OCI-M2 (cell line): ENCODE measurements around the gene TMEM121B.

Experiments used
- DNase-seq: peaks from one replicate; lab custom pipeline; 2025; ENCODE audit not compliant: unreplicated experiment; lab: John Stamatoyannopoulos, UW

The TMEM121B gene

DNA sequence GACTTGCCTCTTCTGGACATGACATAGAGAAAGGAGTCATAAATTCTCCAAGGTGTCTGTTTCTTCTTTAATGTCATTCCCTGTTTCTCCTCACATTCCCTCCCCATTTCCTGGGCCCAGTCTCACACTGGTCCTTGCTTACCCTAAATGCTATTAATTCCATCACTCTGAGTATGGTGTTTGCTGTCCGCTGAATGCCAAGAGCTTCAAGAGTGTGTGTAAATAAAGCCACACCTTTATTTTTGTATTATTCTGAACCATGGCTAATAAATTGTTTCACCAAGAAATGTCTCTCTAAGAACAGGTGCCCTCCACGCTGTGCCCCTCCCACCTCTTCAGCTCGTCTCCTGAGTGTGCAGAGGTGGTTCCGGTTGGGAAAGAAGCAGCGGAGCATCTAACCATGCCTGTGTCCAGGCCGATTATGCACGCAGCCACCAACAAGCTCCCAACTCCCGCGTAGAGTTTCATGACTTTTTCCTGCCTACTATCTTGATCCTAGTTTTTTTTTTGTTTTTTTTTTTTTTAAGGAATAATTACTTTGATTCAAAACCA lies 8.6 kb downstream of the TMEM121B start:
- no peak for DNase-seq

DNA sequence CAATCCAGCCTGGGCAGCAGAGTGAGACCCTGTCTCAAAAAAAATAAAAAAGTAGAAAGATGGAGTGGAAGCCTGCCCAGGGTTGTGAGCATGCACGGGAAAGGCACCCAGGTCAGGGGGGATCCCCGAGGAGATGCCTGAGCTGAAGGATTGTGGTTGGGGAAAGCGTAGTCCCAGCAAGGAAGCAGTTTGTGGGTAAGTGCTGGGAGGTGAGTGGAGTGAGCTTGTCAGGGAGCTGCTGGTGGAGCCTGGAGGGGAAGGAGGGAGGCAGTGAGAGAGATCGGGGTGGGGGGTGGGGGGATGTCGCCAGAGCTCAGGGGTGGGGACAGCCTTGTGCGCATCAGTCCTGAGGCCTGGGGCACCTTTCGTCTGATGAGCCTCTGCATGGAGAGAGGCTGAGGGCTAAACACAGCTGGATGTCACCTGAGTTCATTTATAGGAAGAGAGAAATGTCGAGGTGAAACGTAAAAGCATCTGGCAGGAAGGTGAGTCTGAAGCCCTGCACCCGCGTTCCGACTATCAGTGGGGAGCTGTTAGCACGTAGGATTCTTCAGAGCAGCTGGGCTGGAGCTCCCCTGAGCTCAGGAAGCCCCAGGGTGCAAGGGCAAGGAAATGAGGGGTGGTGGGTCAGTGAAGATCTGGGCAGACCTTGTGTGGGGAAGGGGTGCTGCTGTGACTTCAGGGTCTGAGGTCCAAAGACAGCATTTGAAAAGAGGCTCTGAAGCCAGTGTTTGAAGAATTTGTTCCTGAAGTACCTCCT lies 10.2 kb downstream of the TMEM121B start:
- no peak for DNase-seq

DNA sequence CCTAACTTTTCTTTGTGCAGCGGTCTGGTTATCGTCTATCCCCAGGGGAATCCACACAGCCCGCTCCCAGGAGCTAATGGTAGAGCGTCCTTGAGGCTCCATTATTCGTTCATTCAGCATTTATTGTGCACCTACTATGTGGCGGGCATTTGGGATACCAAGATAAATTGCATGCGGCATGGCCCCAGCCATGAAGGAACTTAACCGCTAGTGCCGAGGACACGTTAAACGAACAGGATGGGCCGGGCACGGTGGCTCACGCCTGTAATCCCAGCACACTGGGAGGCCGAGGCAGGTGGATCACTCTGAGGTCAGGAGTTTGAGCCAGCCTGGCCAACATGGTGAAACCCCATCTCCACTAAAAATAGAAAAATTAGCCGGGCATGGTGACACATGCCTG lies 11.2 kb downstream of the TMEM121B start:
- DNase-seq: no peak

DNA sequence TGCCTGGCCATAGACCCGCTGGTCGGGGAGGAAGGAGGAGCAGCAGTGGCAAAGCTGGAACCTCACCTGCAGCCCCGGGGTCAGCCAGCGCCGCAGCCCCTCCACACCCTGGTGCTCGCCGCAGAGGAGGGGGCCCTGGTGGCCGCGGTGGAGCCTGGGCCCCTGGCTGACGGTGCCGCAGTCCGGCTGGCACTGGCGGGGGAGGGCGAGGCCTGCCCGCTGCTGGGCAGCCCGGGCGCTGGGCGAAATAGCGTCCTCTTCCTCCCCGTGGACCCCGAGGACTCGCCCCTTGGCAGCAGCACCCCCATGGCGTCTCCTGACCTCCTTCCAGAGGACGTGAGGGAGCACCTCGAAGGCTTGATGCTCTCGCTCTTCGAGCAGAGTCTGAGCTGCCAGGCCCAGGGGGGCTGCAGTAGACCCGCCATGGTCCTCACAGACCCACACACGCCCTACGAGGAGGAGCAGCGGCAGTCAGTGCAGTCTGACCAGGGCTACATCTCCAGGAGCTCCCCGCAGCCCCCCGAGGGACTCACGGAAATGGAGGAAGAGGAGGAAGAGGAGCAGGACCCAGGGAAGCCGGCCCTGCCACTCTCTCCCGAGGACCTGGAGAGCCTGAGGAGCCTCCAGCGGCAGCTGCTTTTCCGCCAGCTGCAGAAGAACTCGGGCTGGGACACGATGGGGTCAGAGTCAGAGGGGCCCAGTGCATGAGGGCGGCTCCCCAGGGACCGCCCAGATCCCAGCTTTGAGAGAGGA lies 11.9 kb downstream of the TMEM121B start:
- no peak for DNase-seq

DNA sequence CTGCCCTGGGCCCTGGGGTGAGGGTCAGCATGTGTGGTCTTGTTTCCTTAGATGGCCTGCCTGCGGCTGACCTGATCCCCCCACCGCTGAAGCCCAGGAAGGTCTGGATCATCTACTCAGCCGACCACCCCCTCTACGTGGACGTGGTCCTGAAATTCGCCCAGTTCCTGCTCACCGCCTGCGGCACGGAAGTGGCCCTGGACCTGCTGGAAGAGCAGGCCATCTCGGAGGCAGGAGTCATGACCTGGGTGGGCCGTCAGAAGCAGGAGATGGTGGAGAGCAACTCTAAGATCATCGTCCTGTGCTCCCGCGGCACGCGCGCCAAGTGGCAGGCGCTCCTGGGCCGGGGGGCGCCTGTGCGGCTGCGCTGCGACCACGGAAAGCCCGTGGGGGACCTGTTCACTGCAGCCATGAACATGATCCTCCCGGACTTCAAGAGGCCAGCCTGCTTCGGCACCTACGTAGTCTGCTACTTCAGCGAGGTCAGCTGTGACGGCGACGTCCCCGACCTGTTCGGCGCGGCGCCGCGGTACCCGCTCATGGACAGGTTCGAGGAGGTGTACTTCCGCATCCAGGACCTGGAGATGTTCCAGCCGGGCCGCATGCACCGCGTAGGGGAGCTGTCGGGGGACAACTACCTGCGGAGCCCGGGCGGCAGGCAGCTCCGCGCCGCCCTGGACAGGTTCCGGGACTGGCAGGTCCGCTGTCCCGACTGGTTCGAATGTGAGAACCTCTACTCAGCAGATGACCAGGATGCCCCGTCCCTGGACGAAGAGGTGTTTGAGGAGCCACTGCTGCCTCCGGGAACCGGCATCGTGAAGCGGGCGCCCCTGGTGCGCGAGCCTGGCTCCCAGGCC lies 12.7 kb downstream of the TMEM121B start:
- no peak for DNase-seq

DNA sequence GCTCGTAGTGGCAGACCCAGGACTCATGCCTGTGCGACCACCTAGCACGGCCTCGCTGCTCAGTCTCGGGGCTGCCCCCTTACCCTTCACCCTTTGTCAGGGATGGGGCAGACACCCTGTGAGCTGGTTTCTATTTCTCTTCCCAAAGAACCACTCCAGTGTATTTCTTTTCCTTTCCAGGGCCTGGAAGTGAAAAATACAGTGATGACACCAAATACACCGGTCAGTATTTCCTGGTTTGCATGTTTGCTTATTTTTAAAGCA lies 13.7 kb downstream of the TMEM121B start:
- no peak for DNase-seq

DNA sequence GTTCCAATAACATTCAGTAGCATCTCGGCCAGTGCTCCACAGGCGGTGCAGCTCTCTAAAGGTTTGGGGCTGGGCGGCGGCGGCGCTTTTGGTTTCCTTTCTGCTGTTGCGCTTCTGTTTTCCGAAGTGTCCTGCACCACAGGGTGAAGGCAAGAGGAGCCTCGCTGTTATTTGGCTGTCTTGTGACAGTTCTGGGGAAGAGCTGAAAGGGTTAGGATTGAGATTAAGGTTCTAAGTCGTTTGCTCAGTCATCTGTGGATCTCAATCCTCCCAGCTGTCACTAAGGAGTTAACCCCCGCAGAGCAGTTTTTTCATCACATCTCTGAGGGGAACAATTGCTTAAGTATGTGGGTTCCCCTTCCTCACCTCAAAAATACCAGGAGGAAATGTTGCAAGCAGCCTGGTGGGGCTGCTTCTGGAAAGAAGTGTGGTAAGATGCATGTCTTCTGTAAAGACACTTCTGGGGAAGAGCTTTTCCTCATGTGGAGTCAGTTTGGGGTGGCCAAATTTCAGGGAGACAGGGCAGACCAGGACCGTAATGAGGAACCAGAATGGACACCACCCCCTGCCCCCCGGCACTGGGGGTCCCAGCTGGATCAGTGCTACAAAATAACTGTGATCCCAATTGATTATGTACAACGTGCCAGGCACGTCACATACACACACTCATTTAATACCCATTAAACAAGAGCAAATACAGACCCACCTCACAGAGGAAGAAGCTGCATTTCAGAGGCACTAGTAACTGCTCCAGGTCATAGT lies 14.2 kb downstream of the TMEM121B start:
- DNase-seq: no peak

DNA sequence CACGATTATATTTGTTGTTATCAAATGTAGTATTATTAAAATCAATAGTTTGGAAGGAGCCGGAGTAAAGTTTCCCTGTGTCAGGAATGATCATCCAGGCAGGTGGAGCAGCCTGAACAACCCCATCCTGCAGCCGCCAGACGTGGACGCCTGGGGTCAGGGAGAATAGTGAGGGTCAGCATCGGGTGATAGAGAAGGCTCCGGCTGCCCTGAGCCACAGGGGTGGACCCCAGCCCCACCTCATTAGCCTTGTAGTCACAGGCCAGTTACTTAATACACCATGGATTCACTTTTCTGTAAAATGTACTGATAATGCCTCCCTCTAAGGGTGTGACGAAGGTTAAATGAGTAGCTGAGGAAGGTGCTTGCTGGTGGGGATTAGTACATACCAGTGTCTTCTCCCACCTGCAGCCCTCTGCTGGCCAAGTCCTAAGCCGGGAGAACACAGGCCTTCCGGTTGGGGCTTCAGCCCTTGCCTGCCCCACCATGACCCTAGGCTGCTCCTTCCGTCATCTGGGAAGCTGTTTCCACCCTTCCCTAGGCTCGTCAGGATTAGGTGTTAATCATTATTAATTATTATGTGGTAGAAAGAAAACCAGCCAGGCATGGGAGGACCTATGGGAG lies 14.9 kb downstream of the TMEM121B start:
- no peak for DNase-seq

DNA sequence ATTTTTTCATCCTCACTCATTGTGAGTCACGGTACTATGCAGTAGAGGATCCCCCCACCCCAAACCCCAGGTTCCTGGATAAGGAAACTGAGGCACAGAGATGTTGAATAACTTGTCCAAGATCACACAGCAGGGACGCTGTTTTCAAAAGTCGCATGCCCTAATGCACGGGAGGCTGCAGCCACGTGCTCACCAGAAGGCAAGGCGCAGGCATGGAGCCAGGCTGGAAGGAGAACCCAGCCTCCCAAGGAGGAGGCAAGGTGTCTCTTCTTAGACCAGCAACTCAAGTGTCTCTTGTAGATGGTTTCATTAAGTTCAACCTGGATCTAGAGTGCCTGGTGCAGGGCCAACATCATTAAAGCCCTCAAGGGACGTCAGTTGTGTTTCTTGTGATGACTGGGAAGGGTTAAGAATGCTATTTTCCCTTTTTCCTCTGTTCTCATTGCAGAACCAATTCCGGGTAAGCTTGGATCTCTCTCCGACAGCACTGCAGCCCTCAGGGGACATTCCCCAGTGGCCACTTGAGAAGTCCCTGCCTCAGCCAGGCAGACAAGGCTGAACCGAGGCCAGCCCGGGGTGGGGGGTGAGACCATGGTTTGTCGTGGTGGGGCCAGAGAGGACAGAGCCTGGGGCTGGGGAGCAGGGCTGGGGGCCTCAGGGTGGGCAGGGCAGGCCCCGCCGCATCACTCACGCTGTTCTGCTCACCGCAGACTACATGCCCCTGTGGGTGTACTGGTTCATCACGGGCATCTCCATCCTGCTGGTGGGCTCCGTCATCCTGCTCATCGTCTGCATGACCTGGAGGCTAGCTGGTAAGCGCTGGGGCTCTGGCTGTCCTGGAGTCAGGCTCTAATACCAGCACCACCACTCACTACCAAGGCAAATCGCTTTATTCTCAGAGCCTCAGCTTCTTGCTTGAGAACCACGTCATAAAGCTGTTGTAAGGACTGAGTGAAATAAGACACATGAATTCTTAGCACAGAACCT lies 15.7 kb downstream of the TMEM121B start:
- no peak for DNase-seq

DNA sequence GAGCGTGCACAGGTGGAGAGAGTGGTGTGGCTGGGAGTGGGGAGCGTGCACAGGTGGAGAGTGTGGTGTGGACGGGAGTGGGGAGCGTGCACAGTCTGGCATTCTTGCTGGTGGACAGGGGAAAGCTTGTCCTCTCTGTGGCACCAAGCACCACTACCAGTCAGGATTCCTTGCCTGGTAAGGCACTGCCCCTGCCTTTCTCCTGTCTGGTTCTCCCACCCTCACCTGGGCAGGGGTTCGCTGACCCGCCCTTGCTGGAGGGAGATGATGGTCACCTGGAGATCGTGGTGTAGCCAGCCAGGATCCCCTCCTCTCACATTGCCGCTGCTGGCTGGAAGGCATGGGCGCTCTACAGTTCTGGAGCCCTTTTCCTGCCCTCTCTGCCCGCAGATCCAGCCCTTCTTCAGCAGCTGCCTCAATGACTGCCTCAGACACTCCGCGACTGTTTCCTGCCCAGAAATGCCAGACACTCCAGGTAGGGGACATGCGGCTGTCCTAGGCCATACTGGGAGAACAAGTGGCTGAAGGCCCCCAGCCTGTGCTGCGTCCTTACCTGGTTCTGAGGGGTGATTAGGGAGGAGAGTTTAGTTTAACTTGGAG lies 16.7 kb downstream of the TMEM121B start:
- DNase-seq: no peak

DNA sequence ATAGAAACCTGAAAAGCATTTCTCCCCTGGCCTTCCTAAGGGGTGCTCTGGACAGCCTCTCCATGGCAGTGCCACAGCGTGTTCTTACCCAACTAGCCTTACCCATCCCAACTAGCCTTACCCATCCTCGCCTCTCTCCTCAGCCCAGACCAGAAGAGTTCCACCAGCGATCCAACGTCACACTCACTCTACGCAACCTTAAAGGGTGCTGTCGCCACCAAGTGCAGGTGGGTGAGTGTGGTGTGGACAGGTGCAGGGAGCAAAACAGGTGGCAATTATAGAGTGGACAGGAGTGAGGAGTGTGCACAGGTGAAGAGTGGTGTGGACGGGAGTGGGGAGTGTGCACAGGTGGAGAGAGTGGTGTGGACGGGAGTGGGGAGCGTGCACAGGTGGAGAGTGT lies 17.8 kb downstream of the TMEM121B start:
- no peak for DNase-seq

DNA sequence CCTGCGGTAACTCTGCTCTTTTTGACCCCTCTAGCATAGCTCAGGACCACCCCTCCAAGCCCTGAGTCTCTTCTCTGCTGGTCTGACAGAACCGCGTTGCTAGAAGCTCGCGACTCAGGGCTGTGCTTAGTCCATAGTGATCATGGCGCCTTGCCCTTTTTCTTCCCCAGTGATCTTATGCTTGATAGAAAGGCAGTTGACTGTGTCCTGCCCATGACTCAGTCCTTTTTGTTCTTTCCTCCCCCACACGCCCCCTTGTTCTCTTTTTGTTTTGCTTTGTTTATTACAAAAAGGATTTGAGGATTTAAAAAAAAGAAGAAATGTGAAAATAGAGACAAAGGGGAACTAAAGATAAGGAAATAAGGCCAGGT lies 18.9 kb downstream of the TMEM121B start:
- no peak for DNase-seq

DNA sequence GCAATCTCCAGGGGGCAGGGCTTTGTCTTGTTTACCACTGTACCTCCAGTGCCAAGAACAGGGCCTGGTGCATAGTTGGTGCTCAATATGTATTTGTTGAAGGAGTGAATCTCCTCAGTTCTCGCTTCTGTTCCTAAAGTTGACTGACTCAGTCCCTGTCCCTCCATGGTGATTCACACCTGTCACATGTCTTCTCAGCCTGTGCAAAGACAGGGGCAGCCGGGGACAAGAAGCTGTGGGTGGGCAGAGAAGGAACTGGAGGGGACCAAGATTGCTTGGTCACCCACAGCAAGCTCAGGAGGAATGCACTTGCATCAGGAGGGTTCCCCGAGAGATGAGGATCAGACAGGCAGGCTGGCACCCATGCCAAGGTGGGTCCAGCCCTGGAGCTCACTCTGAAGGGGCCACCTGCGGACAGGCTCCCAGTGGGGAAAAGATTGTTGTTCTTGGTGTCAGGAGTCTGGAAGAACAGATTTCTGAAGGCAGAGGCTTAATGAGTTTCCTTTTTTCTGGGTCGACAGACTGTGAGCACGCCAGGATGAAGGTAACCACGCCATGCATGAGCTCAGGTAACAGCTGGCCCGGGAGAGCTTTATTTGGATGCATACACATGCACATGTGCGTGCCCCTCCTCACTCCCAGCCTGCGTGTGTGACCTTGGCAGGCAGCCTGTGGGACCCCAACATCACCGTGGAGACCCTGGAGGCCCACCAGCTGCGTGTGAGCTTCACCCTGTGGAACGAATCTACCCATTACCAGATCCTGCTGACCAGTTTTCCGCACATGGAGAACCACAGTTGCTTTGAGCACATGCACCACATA lies 19.5 kb downstream of the TMEM121B start:
- DNase-seq: no peak

DNA sequence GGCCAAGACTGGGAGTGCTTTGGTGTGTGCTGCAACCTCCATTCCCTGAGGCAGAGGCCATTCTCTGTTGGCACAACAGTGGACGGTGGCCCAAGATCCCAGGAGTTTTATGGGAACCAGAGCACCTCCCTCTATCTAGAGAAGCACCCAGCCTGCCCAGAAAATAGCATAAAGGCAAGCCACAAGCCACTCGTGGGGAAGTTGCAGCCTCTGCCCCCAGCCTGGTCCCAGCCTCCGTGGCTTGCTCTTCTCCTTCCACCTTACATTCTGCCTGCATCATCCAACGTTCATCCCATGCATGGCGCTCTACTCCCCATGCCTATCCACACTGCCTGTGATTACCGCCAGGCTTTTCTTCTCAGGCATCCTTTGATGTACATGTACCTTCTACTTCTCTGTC lies 20.5 kb downstream of the TMEM121B start:
- DNase-seq: no peak

DNA sequence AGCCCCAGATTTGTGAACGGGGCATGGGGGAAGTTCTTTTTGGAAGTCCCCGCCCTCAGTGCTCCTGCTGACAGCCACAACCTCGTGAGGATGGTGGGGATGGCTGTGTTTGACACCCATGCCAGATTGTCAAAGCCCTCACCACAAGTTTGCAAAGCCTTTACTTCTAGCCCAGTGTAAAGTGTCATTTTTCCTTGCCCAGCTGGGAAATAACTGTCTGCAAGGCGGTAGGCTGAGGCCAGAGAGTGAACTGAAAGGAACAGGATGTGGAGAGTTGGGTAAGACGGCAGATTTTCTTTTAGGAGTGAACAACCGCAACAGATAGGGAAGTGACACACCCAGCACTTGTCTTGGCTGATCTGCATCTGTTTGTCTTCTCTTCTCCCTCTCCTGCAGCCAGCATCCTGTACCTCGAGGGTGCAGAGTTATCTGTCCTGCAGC lies 22.8 kb downstream of the TMEM121B start:
- DNase-seq: no peak

DNA sequence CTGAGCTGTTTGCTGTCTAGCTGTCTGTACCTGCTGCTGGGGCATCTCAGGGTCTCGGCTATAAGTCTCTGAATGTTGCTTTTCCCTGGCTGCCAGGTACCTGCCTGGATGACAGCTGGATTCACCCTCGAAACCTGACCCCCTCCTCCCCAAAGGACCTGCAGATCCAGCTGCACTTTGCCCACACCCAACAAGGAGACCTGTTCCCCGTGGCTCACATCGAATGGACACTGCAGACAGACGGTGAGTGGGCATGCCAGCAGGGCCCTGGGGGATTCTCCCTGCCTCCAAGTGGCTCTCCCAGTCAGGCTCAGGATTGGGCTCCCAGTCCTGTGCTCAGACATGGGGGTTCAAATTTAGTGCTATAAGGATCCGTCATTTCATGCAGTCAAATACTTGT lies 23.5 kb downstream of the TMEM121B start:
- DNase-seq: no peak

DNA sequence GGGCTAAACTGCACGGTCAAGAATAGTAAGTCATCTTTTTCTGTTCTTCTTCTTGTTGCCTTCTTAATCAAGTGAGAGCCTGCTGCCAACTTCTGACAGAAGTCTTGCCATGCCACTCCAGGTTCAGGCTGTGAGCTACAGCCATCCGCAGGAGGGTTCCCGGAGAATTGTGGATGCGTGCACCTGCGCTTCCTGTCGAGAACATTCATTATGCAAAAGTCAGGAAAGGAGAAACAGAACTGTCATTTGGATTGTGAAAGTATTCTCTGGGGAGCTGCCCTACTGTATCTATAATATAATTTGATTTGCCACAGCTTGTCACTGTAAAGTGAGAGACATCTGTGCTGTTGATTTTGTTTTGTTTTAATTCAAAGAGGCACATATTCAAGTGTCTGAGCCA lies 24.1 kb downstream of the TMEM121B start:
- DNase-seq: no peak

DNA sequence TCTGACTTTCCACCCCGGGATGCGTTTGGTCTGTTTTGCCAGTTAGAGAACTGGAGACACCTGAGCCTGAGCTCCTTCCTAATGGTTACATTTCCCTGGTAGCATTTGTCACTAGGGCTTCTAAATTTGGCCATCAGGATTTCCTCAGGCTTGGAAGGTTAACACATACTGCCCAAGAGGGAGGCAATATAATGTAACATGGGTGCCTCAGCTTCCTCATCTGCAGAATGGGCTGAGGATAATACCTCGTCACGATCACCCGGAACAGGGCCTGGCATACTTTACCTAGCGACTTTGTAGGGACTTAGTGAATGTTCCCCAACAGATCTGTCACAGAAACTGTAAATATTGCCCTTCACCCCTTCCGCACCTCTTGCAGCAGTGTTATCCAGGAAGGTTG lies 25.1 kb downstream of the TMEM121B start:
- no peak for DNase-seq
